ENCODE data around the gene UBP1.

GRCh38 chr3:33417066-33417673, 23.0 kb downstream of the UBP1 start:
- TF ChIP-seq EZH2 (IDR thresholded peaks at IDR 0.05; ENCODE audit: borderline replicate concordance): no peak
- TF ChIP-seq, protein P1, sequence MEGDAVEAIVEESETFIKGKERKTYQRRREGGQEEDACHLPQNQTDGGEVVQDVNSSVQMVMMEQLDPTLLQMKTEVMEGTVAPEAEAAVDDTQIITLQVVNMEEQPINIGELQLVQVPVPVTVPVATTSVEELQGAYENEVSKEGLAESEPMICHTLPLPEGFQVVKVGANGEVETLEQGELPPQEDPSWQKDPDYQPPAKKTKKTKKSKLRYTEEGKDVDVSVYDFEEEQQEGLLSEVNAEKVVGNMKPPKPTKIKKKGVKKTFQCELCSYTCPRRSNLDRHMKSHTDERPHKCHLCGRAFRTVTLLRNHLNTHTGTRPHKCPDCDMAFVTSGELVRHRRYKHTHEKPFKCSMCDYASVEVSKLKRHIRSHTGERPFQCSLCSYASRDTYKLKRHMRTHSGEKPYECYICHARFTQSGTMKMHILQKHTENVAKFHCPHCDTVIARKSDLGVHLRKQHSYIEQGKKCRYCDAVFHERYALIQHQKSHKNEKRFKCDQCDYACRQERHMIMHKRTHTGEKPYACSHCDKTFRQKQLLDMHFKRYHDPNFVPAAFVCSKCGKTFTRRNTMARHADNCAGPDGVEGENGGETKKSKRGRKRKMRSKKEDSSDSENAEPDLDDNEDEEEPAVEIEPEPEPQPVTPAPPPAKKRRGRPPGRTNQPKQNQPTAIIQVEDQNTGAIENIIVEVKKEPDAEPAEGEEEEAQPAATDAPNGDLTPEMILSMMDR (IDR thresholded peaks at IDR 0.05; ENCODE audit: poor library complexity): no peak

Measured in hepatocyte (in vitro differentiated cells).